ENCODE measurements around the gene AFF3.

GRCh38 chr2:99554871-99555270 lies 587.5 kb downstream of the AFF3 start:
- TF ChIP-seq, protein P1, sequence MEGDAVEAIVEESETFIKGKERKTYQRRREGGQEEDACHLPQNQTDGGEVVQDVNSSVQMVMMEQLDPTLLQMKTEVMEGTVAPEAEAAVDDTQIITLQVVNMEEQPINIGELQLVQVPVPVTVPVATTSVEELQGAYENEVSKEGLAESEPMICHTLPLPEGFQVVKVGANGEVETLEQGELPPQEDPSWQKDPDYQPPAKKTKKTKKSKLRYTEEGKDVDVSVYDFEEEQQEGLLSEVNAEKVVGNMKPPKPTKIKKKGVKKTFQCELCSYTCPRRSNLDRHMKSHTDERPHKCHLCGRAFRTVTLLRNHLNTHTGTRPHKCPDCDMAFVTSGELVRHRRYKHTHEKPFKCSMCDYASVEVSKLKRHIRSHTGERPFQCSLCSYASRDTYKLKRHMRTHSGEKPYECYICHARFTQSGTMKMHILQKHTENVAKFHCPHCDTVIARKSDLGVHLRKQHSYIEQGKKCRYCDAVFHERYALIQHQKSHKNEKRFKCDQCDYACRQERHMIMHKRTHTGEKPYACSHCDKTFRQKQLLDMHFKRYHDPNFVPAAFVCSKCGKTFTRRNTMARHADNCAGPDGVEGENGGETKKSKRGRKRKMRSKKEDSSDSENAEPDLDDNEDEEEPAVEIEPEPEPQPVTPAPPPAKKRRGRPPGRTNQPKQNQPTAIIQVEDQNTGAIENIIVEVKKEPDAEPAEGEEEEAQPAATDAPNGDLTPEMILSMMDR (IDR thresholded peaks at IDR 0.05) = no peak
- no peak for TF ChIP-seq POLR2A (IDR thresholded peaks at IDR 0.05)

Measured in lower leg skin (tissue), 3 donors.